ENCODE measurements around the gene TTC34.
"Not testable (repeated sequence)": the region's sequence is repeated elsewhere in the genome, so short reads cannot be mapped to it uniquely, and the experiment has no call there.

The TTC34 gene

GRCh38 chr1:2688336-2688665, 113.2 kb downstream of the TTC34 start:
- not testable (repeated sequence) for DNase-seq (ENCODE audit: insufficient read length, low spot score); FAIRE-seq

GRCh38 chr1:2687638-2688335, 113.7 kb downstream of the TTC34 start:
- DNase-seq (ENCODE audit: insufficient read length, low spot score); FAIRE-seq: not testable (repeated sequence)

- DNase-seq (ENCODE audit: insufficient read length, low spot score); FAIRE-seq: not testable (repeated sequence)
Measured at GRCh38 chr1:2687174-2687591, 114.3 kb downstream of the TTC34 start.

- FAIRE-seq: not testable (repeated sequence)
Measured at GRCh38 chr1:2686091-2686863, 115.2 kb downstream of the TTC34 start.

GRCh38 chr1:2685671-2686070, 115.8 kb downstream of the TTC34 start:
- not testable (repeated sequence) for FAIRE-seq; DNase-seq (ENCODE audit: insufficient read length, low spot score)

More at GRCh38 chr1:2686091-2686863, 115.2 kb downstream of the TTC34 start:
- DNase-seq (ENCODE audit: insufficient read length, low spot score): not testable (repeated sequence)

GRCh38 chr1:2684878-2685277, 116.6 kb downstream of the TTC34 start:
- FAIRE-seq: not testable (repeated sequence)

GRCh38 chr1:2684000-2684399, 117.5 kb downstream of the TTC34 start:
- not testable (repeated sequence) for DNase-seq (ENCODE audit: insufficient read length, low spot score); FAIRE-seq

More at GRCh38 chr1:2684878-2685277, 116.6 kb downstream of the TTC34 start:
- DNase-seq (ENCODE audit: insufficient read length, low spot score): not testable (repeated sequence)

- not testable (repeated sequence) for FAIRE-seq; DNase-seq (ENCODE audit: insufficient read length, low spot score)
Measured at GRCh38 chr1:2683321-2683741, 118.2 kb downstream of the TTC34 start.

GRCh38 chr1:2682879-2683278, 118.6 kb downstream of the TTC34 start:
- DNase-seq (ENCODE audit: insufficient read length, low spot score); FAIRE-seq: not testable (repeated sequence)

- DNase-seq (ENCODE audit: insufficient read length, low spot score); FAIRE-seq: not testable (repeated sequence)
Measured at GRCh38 chr1:2676726-2677125, 124.8 kb downstream of the TTC34 start.

GRCh38 chr1:2671656-2672055, 129.8 kb downstream of the TTC34 start:
- DNase-seq (ENCODE audit: insufficient read length, low spot score); FAIRE-seq: not testable (repeated sequence)

GRCh38 chr1:2659806-2660205, 141.7 kb downstream of the TTC34 start:
- DNase-seq (ENCODE audit: insufficient read length, low spot score): not testable (repeated sequence)

GRCh38 chr1:2657909-2658308, 143.6 kb downstream of the TTC34 start:
- DNase-seq (ENCODE audit: insufficient read length, low spot score); FAIRE-seq: not testable (repeated sequence)

More at GRCh38 chr1:2659806-2660205, 141.7 kb downstream of the TTC34 start:
- not testable (repeated sequence) for FAIRE-seq

- FAIRE-seq; DNase-seq (ENCODE audit: insufficient read length, low spot score): not testable (repeated sequence)
Measured at GRCh38 chr1:2657124-2657523, 144.4 kb downstream of the TTC34 start.

GRCh38 chr1:2655598-2656434, 145.7 kb downstream of the TTC34 start:
- FAIRE-seq: not testable (repeated sequence)

GRCh38 chr1:2654443-2654948, 147.0 kb downstream of the TTC34 start:
- not testable (repeated sequence) for DNase-seq (ENCODE audit: insufficient read length, low spot score); FAIRE-seq

More at GRCh38 chr1:2655598-2656434, 145.7 kb downstream of the TTC34 start:
- not testable (repeated sequence) for DNase-seq (ENCODE audit: insufficient read length, low spot score)

- DNase-seq (ENCODE audit: insufficient read length, low spot score); FAIRE-seq: not testable (repeated sequence)
Measured at GRCh38 chr1:2653741-2654442, 147.6 kb downstream of the TTC34 start.

- not testable (repeated sequence) for DNase-seq (ENCODE audit: insufficient read length, low spot score); FAIRE-seq
Measured at GRCh38 chr1:2652926-2653571, 148.4 kb downstream of the TTC34 start.
